HTERT RPE-1 (cell line): ENCODE data around the gene PRIMA1.

ENCODE experiments used
- in situ Hi-C: fragments of 300-500 bp; cut with MboI; formaldehyde crosslinking; loops from 4 replicates; pipeline ENCODE4 v1.14.3; 2020; ENCODE audit warnings: low sequenced_read_pairs

Gene PRIMA1

DNA sequence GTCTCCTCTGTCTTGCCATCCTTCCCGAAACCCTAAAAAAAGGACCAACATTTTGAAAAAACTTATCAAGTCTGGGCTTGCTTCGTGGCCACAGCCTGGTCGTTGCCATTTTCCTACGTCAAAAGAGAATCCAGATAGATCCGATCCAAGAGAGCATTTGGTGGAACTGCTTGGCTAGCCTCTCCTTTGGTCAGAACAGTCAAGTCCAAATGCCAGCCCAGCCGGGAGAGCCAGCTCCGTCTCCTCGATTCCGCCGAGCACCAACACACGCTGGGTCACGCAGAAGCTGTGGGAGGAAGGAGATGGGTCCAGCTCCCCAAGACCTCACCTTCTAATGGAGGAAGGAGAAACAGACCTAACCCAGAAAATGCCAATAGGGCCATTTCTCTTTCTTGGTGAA, 9.3 kb upstream of the PRIMA1 start:
- in situ Hi-C loops, result no loop called here

- in situ Hi-C loops, result no loop called here
Measured at GRCh38 chr14:93797071-93797470, 8.8 kb upstream of the PRIMA1 start.

DNA sequence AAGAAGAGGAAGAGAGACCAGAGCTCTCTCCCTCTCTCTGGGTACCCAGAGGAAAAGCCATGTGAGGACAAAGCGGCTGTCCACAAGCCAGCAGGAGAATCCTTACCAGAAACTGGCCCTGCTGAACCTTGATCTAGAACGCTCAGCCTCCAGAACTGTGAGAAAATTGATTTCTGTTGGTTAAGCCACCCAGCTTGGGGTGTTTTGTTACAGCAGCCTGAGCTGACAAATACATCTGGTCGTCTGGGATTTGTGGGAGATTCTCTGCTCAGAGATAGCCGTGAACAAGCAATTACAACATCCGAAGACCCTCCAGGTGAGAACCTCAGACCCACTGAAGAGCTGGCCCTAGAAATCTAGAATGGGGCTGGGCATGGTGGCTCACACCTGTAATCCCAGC, 6.5 kb upstream of the PRIMA1 start:
- in situ Hi-C loops, result no loop called here

GRCh38 chr14:93793555-93794324, 5.5 kb upstream of the PRIMA1 start:
- in situ Hi-C loops, result no loop called here

GRCh38 chr14:93792391-93792790, 4.1 kb upstream of the PRIMA1 start:
- in situ Hi-C loops, result no loop called here

- in situ Hi-C loops, result no loop called here
Measured at GRCh38 chr14:93790966-93791365, 2.7 kb upstream of the PRIMA1 start.

DNA sequence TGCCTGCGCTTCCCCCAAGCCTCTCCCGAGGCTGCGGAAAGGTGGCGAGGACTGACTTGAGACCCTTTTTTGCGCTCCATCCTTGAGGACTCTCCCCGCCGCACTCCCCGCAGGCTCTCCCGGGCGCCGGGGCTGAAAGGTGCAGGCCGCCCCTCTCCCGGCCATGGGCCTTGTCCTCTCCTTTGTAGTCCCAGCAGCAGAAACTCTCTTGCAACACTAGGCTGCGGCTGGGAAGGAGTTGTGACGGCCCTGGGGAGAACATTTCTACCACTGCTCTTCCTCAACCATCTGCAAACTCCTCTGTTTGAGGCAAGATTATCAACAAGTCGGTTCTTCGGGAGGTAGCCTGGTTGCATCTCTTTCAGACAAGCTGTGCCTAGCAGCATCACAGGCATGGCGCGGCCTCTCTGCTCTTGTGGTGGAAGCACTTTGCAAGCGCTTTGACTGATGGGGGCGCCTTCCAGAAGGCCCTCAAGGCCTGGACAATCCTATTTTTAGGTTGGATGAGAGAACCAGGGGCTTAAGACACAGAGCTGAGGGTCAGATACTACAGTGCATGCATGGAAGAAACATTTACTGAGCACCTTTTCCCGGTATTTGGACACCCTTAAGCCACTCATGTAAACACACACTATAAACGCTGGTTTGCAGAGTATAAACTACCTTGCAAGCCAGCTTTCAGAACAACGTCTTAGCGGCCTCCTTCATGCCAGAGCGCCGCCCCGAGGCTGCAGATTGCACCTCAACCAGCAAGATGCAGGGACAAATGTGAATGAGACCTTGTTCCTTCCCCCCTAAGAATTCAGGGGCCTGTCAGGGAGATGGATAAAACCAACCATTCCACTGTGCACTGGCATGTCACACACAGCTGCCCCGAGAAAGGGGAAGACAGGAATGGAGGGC, 1.2 kb upstream of the PRIMA1 start:
- in situ Hi-C loops, result no loop called here

DNA sequence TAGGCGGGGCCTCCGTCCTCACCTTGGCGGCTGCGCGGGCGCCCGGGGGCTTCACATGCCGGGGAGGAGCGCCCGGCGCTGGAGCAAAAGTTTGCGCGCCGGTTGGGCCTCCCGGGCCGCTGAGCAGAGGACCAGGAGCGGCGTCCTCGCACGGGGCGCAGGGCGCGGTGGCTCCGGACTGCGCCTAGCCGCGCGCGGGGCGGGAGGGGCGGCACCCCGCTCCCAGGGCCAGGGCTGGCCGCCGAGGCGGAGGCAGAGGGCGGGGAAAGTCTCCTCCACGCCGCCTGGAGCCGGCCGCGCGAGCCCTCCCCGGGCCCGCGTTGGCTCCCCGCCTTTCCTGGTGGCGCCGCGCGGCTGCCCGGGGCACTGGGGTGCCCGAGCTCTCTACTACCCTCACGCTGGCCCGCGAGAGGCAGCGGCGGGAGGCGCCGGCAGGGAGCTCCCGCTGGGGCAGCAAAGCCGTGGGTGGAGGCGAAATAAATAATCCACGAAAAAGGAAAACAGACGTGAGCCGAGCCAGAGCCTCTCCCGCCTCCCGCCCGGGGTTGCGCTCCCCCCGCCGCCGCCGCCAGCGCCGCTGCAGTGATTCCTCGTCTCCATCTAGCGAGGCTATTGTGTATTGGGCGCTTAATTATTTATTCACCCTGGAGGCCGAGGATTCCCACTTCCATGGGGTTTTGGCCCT, 400 bp upstream of the PRIMA1 start:
- in situ Hi-C loops, result no loop called here

DNA sequence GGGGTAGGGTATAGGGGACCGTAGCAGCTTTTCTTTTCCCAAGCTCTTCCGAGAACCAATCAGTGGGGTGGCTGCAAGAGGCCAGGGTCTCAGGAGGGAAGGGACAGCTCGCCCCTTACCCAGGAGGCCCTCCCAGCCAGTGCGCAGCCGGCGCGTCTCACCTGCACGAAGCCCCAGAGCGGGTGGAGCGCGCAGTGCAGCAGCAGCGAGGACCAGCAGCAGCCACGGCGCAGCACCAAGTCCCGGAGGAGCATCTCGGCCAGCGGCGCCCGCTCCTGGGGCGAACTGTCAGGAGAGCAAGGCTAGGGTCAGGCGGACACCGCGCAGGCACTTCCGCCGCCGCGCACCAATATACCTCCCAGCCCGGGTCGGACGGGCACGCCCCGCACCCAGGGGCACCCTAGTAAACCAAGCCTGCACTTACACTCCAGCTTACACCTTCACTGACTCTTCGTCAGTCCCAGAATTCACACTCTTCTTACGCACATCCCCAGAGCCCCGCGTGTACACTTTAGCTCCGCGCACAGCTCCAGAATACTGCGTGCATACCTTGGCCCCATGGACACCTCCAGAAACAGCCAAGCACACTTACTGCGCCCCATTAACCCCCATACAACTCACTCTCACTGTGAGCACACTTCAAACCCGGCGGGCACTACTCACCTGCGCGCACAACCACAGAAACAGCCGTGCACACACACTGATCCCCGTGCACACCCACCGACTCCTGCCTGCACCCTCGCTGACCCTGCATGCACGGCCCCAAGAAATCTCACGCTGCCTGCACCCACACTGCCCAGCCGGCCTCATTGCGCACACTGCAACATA, 606 bp downstream of the PRIMA1 start:
- in situ Hi-C loops, result no loop called here

- in situ Hi-C loops, result no loop called here
Measured at GRCh38 chr14:93785423-93785822, 2.9 kb downstream of the PRIMA1 start.

- in situ Hi-C loops, result no loop called here
Measured at GRCh38 chr14:93784878-93785277, 3.4 kb downstream of the PRIMA1 start.

DNA sequence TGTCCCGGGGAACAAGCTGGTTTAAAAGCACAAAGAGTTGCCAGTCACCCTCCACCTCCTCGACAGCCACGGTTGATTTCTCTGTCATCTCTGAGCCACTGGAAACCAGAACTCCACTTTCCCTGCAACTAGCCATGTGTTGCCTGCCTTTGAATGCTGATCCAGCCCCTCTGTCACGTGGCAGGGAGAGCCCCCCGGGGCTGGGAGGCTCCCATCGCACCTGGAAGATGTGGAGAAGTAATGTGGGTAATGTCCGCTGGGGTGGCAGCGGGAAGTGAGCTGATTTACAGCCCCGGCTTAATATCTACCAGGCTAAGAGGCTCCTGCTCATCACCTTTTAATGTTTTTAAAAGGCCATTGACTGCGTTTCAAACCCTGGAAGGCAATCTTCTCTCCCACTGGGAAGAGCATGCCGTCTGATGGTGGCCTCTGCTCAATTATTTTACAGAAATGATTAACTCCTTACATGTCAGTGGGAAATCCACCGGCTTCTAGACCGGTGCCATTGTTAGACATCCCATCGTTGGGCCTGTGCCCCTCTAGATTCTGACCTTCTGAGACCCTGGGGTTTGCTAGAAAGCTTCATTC, 7.4 kb downstream of the PRIMA1 start:
- in situ Hi-C loops, result no loop called here

- in situ Hi-C loops, result no loop called here
Measured at GRCh38 chr14:93778856-93779629, 9.2 kb downstream of the PRIMA1 start.

GRCh38 chr14:93778453-93778852, 9.8 kb downstream of the PRIMA1 start:
- in situ Hi-C loops, result no loop called here

- in situ Hi-C loops, result no loop called here
Measured at GRCh38 chr14:93775744-93776143, 12.5 kb downstream of the PRIMA1 start.

DNA sequence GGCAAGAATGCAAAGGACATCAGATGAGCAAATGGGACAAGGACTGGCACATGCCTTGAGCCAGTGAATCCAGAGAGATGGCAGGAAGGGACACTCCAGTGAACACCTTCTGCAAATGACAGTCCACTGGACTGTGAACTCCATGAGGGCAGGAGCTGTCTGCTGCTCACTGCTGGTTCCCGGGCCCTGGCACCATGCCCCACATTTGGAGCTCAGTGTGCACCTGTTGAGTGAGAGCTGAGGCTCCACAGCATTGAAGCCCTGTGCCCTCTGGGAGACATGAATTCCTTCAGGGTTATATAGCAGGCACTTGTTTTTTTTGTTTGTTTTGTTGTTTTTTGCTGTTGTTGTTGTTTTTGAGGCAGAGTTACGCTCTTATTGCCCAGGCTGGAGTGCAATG, 13.1 kb downstream of the PRIMA1 start:
- in situ Hi-C loops, result no loop called here

DNA sequence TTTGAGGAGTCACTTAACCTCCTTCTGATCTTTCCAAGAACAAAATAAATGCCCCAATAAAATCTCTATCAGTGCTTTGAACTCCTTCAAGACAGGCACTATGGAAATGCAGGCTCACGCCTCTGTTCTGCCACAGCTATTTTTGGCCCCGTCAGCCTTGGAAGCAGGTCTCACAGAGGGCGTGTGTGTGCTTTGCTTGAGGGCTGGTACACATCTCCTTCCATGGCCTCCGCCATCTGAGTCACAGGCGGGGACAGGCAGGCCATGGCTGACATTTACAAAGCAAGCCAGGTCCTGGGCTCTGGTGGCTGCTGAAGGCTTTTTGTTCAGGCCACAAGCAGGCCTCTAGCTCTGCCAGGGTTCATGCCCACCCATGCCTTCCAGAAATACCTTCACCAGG, 16.0 kb downstream of the PRIMA1 start:
- in situ Hi-C loops, result no loop called here

DNA sequence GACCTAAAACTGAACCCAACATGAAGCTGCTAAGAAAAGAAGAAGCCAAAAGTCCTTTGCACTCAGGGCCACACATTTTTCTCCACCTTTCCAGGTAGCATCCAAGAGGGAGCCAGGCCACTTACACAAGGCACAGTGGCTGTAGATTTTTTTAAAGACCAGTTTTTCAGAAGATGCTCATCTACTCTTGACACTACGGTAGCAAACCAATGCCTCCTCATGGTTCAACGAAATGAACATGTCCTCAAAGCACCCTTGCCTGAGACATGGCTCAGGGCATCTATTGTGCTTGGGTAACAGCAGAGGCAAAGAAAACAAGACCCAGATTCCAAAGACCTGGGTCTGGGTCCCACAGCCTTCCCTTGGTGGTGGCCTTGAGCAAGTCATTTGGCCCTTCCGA, 22.3 kb downstream of the PRIMA1 start:
- in situ Hi-C loops, result no loop called here

GRCh38 chr14:93765155-93765554, 23.1 kb downstream of the PRIMA1 start:
- in situ Hi-C loops, result no loop called here
